ENCODE data around the gene FUT2. TPM values are rescaled to one million over a fixed set of nuclear protein-coding genes. Genes with fewer than 3 reads are reported as not detected.

The FUT2 gene
- total and polyA plus RNA-seq, 2 of the 13 experiments (the other 11 are each of a cell fraction or from before 2014, with no cell fraction given): 0.07 TPM; not detected in 1

- TF ChIP-seq IRF9 (CRISPR knock-in tag; IDR thresholded peaks at IDR 0.05; ENCODE audit: borderline replicate concordance): no peak
- TF ChIP-seq KLF11 (CRISPR knock-in tag; IDR thresholded peaks at IDR 0.05): no peak
- TF ChIP-seq MIXL1 (CRISPR knock-in tag; IDR thresholded peaks at IDR 0.05): no peak
- TF ChIP-seq, protein P1, sequence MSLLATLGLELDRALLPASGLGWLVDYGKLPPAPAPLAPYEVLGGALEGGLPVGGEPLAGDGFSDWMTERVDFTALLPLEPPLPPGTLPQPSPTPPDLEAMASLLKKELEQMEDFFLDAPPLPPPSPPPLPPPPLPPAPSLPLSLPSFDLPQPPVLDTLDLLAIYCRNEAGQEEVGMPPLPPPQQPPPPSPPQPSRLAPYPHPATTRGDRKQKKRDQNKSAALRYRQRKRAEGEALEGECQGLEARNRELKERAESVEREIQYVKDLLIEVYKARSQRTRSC (CRISPR knock-in tag; IDR thresholded peaks at IDR 0.05; ENCODE audit: low read depth): no peak
- no peak for TF ChIP-seq PCBP1 (IDR thresholded peaks at IDR 0.05; ENCODE audit: borderline replicate concordance, low read depth, low read length)
- no peak for TF ChIP-seq ZNF670 (CRISPR knock-in tag; IDR thresholded peaks at IDR 0.05; ENCODE audit: borderline replicate concordance)
- TF ChIP-seq ZNF101 (CRISPR knock-in tag; IDR thresholded peaks at IDR 0.05; ENCODE audit: borderline replicate concordance, low read depth): no peak
- TF ChIP-seq SOX6 (IDR thresholded peaks at IDR 0.05): no peak
- no peak for TF ChIP-seq SOX6 (CRISPR knock-in tag; IDR thresholded peaks at IDR 0.05)
- TF ChIP-seq ARNT (IDR thresholded peaks at IDR 0.05): no peak
- 0 out of 2 replicates have a peak, but pooled peaks have one; percentile 10 for TF ChIP-seq EED (CRISPR knock-in tag; IDR thresholded peaks at IDR 0.05)
- no peak for TF ChIP-seq ADNP (CRISPR knock-in tag; IDR thresholded peaks at IDR 0.05)
- TF ChIP-seq AKAP8 (CRISPR knock-in tag; IDR thresholded peaks at IDR 0.05): no peak
- no peak for TF ChIP-seq ZNF816 (CRISPR knock-in tag; IDR thresholded peaks at IDR 0.05; ENCODE audit: borderline replicate concordance)
- no peak for TF ChIP-seq TCF7L2 (IDR thresholded peaks at IDR 0.05; ENCODE audit: low read depth, low read length)
- no peak for TF ChIP-seq MATR3 (CRISPR knock-in tag; IDR thresholded peaks at IDR 0.05)
- TF ChIP-seq ZSCAN22 (CRISPR knock-in tag; IDR thresholded peaks at IDR 0.05): no peak
- no peak for TF ChIP-seq ZNF713 (CRISPR knock-in tag; IDR thresholded peaks at IDR 0.05)
- TF ChIP-seq, protein P2, sequence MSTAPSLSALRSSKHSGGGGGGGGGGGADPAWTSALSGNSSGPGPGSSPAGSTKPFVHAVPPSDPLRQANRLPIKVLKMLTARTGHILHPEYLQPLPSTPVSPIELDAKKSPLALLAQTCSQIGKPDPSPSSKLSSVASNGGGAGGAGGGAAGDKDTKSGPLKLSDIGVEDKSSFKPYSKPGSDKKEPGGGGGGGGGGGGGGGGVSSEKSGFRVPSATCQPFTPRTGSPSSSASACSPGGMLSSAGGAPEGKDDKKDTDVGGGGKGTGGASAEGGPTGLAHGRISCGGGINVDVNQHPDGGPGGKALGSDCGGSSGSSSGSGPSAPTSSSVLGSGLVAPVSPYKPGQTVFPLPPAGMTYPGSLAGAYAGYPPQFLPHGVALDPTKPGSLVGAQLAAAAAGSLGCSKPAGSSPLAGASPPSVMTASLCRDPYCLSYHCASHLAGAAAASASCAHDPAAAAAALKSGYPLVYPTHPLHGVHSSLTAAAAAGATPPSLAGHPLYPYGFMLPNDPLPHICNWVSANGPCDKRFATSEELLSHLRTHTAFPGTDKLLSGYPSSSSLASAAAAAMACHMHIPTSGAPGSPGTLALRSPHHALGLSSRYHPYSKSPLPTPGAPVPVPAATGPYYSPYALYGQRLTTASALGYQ (CRISPR knock-in tag; IDR thresholded peaks at IDR 0.05): no peak
- 0 out of 2 replicates have a peak, but pooled peaks have one; percentile 21 for TF ChIP-seq ZNF362 (CRISPR knock-in tag; IDR thresholded peaks at IDR 0.05; ENCODE audit: borderline replicate concordance)
- no peak for TF ChIP-seq NCOA1 (CRISPR knock-in tag; IDR thresholded peaks at IDR 0.05)
- no peak for TF ChIP-seq ZNF496 (CRISPR knock-in tag; IDR thresholded peaks at IDR 0.05; ENCODE audit: insufficient replicate concordance)
- TF ChIP-seq NCOA2 (CRISPR knock-in tag; IDR thresholded peaks at IDR 0.05): no peak
- TF ChIP-seq NFE2L1 (CRISPR knock-in tag; IDR thresholded peaks at IDR 0.05; ENCODE audit: borderline replicate concordance): no peak
- no peak for TF ChIP-seq ZFP36L1 (CRISPR knock-in tag; IDR thresholded peaks at IDR 0.05)
- TF ChIP-seq ZNF557 (CRISPR knock-in tag; IDR thresholded peaks at IDR 0.05): no peak
- TF ChIP-seq ZNF234 (CRISPR knock-in tag; conservative IDR thresholded peaks at IDR 0.05): no peak
- no peak for TF ChIP-seq ZNF704 (CRISPR knock-in tag; IDR thresholded peaks at IDR 0.05; ENCODE audit: borderline replicate concordance)
These were observed 20.0 kb downstream of the FUT2 start (continued) for GRCh38 chr19:48715681-48716171.
